Measurements from ENCODE around the gene SLC36A1.
A peak's percentile ranks its signal among the peaks of the same experiment; 100 is the strongest.

Gene SLC36A1

DNA sequence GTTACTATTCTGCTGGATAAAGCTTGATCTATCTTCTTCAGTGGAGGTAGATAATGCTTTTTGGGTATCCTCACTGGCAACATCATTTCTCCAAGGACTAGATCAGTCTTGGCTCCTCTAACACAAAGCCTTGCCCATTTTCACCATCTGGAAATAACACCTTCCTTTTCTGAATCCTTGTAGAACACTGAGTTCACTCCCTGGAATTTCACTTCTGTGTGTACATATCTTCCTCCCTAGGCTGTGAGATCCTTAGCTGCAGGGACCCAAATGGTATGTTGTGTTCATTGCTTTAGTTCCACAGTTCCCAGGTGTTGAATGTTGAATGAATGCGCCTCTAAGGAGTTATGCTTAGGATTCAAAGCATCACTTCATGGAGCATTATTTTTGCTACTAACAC, 16.7 kb upstream of the SLC36A1 start:
- Mint-ChIP-seq H3K9me3 (peaks cover 9% of the 10 kb centered on the region), H3K36me3 (ENCODE audit: low read depth) (no peaks in the 10 kb centered on the region), H3K27ac (no peak overlapping the region), H3K4me1 (peaks cover 13% of the 10 kb centered on the region), H3K27me3 (ENCODE audit: low read depth) (peaks cover 5% of the 10 kb centered on the region), H3K4me3 (no peak overlapping the region)
- TF ChIP-seq CTCF (IDR thresholded peaks at IDR 0.05; ENCODE audit: unreplicated experiment in 3 of 3), result no peak

DNA sequence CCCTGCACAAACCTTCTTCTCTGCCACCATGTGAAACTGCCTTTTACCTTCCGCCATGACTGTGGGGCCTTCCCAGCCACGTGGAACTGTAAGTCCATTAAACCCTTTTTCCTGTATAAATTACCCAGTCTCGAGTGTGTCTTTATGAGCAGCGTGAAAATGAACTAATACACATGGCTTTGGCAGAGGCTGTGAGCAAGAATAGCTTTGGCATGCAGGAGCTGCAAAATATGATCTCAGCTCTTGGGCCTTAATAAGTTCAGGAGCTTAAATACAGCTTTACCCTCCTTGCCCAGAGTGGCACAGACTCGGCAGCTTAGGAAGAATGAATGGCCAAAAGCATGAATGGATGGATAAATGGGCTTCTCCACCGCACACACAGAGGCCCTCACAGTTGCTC, 15.7 kb upstream of the SLC36A1 start:
- Mint-ChIP-seq H3K36me3 (ENCODE audit: low read depth) (no peaks in the 10 kb centered on the region), H3K27me3 (ENCODE audit: low read depth) (peaks cover 5% of the 10 kb centered on the region), H3K4me3 (no peak overlapping the region), H3K9me3 (peaks cover 12% of the 10 kb centered on the region), H3K27ac (no peak overlapping the region), H3K4me1 (peaks cover 13% of the 10 kb centered on the region)
- TF ChIP-seq CTCF (IDR thresholded peaks at IDR 0.05; ENCODE audit: unreplicated experiment in 3 of 3), result no peak

DNA sequence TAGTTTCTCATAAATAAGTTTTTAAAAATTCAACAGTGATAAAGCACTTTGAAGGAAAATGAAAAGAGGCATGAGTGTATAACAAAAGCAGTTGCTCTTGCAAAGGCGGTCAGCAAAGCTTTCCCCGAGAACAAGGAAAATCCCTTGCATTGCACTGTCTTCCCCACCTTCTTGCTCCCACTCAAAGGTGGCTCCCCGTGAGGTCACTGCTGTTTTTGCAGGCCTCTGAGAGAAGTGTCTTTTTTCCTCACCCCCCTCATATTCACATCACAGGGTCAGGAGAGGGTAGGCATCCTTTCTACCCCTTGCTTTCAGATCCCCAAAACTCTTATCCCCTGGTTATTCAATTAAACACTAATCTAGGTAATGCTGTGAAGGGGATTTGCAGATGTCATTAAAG, 15.2 kb upstream of the SLC36A1 start:
- peaks cover 12% of the 10 kb centered on the region for H3K9me3 Mint-ChIP-seq
- H3K27me3 Mint-ChIP-seq (ENCODE audit: low read depth), result peaks cover 5% of the 10 kb centered on the region
- no peak for TF ChIP-seq CTCF (IDR thresholded peaks at IDR 0.05; ENCODE audit: unreplicated experiment in 3 of 3)
- H3K36me3 Mint-ChIP-seq (ENCODE audit: low read depth), result no peaks in the 10 kb centered on the region
- no peak overlapping the region for H3K27ac Mint-ChIP-seq
- peaks cover 13% of the 10 kb centered on the region for H3K4me1 Mint-ChIP-seq
- H3K4me3 Mint-ChIP-seq, result no peak overlapping the region

- peaks cover 12% of the 10 kb centered on the region for H3K9me3 Mint-ChIP-seq
- H3K4me1 Mint-ChIP-seq, result peaks cover 13% of the 10 kb centered on the region
- H3K36me3 Mint-ChIP-seq (ENCODE audit: low read depth), result no peaks in the 10 kb centered on the region
- peaks cover 5% of the 10 kb centered on the region for H3K27me3 Mint-ChIP-seq (ENCODE audit: low read depth)
- H3K4me3 Mint-ChIP-seq, result peak overlapping the region in 2 of 3 experiments; percentile 0 to 57
- no peak for TF ChIP-seq CTCF (IDR thresholded peaks at IDR 0.05; ENCODE audit: unreplicated experiment in 3 of 3)
- H3K27ac Mint-ChIP-seq, result peak overlapping the region in 1 of 3 experiments; percentile 60
Observed at GRCh38 chr5:151434570-151435237, 12.7 kb upstream of the SLC36A1 start.

- Mint-ChIP-seq H3K4me1 (peaks cover 31% of the 10 kb centered on the region), H3K36me3 (ENCODE audit: low read depth) (no peaks in the 10 kb centered on the region), H3K27ac (peak overlapping the region in 2 of 3 experiments; percentile 5 to 69), H3K4me3 (peak overlapping the region; percentile 91 to 98 (median 97)), H3K9me3 (peaks cover 2% of the 10 kb centered on the region), H3K27me3 (ENCODE audit: low read depth) (peaks cover 7% of the 10 kb centered on the region)
- TF ChIP-seq CTCF (IDR thresholded peaks at IDR 0.05; ENCODE audit: unreplicated experiment in 3 of 3), result no peak
Observed at GRCh38 chr5:151448038-151448985, 909 bp downstream of the SLC36A1 start.

Data from nephron (organoid).